NOMO-1 (cell line): ENCODE results near the gene DNAJB5.

Experiments used
- DNase-seq, 2 experiments: peaks; one replicate each; lab custom pipeline; 2025; ENCODE audit not compliant: unreplicated experiment in 2 of 2; lab: John Stamatoyannopoulos, UW

Gene DNAJB5

GRCh38 chr9:35044071-35044470, 54.5 kb downstream of the DNAJB5 start:
- no peak for DNase-seq
